ENCODE measurements around the gene VPS13D.
A peak's percentile ranks its signal among the peaks of the same experiment; 100 is the strongest.

VPS13D gene, protein sequence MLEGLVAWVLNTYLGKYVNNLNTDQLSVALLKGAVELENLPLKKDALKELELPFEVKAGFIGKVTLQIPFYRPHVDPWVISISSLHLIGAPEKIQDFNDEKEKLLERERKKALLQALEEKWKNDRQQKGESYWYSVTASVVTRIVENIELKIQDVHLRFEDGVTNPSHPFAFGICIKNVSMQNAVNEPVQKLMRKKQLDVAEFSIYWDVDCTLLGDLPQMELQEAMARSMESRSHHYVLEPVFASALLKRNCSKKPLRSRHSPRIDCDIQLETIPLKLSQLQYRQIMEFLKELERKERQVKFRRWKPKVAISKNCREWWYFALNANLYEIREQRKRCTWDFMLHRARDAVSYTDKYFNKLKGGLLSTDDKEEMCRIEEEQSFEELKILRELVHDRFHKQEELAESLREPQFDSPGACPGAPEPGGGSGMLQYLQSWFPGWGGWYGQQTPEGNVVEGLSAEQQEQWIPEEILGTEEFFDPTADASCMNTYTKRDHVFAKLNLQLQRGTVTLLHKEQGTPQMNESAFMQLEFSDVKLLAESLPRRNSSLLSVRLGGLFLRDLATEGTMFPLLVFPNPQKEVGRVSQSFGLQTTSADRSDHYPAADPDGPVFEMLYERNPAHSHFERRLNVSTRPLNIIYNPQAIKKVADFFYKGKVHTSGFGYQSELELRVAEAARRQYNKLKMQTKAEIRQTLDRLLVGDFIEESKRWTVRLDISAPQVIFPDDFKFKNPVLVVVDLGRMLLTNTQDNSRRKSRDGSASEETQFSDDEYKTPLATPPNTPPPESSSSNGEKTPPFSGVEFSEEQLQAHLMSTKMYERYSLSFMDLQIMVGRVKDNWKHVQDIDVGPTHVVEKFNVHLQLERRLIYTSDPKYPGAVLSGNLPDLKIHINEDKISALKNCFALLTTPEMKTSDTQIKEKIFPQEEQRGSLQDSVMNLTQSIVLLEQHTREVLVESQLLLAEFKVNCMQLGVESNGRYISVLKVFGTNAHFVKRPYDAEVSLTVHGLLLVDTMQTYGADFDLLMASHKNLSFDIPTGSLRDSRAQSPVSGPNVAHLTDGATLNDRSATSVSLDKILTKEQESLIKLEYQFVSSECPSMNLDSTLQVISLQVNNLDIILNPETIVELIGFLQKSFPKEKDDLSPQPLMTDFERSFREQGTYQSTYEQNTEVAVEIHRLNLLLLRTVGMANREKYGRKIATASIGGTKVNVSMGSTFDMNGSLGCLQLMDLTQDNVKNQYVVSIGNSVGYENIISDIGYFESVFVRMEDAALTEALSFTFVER (N-terminal part only)

DNA sequence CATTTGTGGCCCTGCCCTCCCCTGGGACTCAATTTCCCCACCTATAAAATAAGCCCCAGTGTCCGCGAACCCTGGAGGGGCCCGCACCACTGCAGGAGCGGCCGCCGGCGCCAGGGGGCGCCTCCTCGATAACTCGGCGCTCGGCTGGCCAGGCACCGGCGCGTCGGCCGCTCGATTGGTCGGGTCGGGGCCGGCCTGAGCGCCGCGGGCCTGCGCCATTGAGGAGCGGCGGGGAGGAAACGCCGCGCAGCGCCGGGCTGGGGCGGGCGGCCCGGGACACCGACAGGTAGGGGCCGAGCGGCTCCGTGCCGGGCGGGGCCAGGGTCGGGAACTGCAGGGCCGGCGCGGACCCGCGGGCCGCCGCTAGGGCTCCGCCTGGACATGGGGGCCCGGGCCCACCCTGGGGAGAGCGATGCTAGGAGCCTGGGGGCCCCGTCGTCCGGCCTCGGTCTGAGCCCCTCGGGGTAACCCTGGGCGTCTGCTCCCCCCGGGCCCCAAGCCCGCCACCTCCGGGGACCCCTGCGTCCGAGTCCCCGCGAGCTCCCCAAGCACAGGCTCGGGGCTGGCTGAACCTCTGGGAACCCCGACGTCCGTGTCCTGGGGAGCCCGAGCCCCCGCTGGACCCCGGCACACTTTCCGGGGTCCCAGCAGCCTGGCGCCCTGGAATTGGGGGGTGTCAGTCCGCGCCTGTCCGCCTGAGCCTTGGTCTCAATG lies at the start of gene VPS13D:
VPS13D (plus strand) TSS at position 196 of the 714 bp plus-strand sequence. CDS start 4,237 bp downstream, outside the sequence.
- DNase-seq, result peak; percentile 75

DNA sequence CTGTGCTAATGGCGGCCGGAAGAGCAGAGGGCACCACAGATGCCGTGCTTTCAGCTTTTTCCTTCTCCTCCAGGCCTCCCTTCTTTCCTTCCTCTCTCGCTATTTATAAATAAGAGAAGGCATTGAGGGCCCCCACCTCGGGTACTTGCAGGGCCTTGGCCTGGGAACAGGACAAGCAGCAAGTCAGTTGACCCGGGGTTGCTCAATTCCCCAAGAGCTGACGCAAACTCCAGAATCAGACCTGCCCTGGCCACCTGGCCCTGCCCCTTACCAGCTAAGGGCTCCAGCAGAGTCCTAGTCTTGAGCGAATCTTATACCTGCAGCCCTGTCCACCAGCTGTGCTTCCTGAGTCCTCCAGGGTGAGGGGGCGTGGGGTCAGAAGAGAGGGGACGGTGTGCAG lies 49.5 kb upstream of the VPS13D start:
- no peak for DNase-seq

DNA sequence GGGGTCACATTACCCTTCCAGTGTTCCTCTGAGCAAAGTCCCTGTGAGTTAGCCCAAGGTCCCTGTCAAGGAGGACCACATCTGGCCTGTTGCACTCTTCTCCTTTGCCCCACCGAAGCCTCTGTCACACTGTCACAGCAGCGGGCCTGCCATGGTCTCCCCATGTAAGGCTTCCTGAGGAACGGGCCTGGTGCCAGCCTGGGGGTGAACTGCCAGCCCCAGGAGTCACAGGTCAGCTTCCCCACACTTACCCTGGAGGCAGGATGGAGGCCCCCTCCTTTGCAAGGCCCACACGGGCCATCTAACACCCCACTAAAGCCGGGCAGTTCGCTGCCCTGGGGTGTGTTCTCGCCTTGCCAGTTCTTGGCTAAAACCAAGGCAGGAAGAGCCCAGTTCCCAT lies 48.9 kb upstream of the VPS13D start:
- no peak for DNase-seq

DNA sequence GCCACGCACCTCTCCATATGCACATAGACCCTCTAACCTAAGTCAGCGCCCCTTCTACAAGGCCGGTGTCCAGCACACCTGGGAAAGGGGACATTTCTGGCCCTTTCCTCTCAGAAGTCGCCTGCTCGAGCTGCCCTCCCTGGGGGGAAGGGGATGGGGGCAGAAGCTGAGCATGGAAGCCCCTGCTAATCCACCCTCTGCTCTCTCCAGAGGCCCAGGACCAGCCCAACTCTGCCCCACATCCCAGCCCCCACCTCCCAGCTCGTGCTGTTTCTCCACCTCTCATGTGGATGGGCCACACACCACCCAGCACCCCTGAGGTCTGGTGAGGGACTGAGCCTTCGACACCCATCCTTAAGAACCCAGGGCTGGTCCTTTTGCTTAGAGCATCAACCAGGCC lies 48.3 kb upstream of the VPS13D start:
- no peak for DNase-seq

DNA sequence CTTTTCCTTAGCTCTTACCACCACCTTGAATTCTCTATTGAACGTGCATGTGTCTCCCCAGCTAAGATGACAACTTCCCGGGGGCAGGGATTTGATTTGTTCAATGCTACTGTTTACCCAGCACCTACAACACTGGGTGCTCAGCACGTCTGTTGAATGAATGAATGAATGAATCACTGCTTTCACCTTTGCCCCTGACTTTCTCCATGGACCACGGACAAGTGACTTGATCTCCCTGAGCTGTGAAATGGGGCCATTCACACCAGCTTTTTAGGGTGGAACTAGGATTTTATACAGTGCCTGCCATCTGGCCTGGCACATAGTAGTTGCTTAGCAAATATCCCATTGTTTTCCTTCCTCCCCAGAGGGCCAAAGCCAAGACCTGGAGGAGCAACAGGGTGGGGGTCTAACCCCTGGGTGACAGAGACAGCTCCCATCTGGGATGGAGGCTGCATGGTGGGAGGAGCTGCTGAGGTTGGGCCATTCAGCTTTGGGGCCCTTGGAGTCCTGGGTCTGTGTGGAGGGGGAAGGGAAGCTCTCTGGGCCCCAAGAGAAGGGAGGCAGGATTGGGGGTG lies 47.3 kb upstream of the VPS13D start:
- no peak for DNase-seq

DNA sequence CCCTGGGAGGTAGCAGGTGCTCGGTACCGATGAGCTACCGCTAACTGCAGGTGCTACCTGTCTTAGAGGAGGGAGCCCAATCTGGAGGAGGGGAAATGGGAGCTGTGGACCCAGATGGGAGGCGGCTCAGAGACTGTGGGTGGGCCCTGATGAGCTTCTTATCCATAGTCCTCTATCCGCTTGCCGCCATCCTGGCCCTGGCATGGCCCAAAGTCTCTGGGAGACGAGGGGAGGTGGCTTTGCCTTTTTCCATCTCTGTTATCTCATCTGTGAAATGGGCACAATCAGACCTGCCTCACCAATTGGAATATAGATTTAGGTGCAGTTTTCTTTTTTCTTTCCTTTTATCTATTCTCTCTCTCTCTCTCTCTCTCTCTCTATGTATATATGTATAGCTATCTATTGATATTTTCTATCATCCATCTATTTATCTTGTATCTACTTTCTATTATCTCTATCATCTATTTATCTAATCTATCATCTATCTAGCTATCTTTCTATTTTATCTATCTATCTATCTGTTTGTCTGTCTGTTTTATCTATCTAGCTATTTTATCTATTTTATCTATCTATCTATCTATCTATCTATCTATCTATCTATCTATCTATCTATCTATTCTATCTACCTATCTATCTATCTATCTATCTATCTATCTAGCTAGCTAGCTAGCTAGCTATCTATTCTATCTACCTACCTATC lies 46.6 kb upstream of the VPS13D start:
- no peak for DNase-seq

DNA sequence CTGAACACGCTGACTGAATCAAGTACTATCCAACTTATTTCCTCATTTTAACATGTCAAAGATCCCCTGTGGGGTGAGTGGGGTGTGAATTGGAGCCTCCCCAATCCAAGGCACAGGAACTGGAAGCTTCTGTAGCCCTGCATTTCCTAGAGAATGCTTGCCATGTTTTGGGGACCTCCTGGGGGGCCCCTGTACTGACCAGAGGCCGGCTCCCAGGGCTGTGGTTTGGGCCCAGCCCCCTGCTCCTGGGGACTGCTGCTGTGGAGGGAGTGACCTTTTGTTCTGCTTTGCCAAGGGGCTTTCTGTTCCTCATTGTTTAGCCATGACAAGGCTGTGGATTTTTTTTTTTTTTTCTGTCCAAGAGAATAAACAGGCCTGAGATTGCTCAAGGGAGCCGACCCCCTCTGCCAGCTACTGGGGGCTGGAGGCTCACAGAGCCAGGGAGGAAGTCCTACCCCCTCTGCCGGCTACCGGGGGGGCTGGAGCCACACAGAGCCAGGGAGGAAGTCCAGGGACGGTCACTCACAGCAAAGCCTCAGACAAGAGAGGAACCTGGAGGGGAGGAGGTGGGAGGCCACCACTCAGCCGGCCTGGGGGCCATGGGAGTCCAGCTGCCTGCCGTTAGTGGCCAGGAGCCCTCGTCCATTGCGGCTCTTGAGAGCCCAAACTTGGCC lies 45.7 kb upstream of the VPS13D start:
- DNase-seq, result peak; percentile 76

DNA sequence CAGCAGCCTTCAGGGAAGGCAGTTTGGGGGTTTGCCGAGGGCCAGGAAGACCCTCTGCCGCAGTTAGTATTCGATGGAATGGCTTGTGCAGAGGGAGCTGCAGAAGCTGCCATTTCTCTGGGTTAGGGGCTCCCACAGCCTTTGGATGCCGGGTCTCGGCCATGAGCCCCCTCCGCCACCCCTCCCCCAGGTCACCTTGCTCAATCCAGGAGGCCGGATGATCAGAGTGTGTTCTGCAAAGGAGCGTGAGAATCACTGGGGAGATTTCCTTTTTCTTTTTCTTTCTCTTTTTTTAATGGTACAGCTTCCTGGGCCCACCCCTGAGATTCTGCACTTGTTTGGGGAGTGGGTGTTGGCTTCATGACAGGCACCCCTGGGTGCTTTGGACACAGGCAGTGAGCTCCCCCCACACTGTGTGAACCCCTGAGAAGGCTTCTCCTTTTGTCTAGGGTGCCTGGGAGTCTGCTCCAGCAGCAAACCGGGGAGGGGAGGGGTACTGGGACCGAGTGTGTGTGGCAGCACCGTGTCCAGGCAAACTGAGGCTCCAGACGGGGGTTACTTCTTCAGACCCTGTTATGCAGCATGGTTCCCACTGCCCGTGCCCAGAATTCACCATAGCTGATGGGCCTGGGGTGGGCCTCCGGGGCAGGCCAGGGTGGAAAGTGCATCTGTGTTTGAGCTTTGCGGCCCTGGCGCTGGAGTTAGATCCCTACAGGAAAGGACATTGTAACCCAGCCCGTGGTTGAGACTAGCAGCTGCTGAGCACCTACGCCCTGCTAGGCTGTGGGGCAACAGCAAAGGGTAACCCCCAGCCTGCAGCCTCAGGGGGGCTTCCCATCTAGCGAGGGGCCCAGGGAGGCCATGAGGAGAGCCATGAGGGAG lies 44.6 kb upstream of the VPS13D start:
- no peak for DNase-seq

DNA sequence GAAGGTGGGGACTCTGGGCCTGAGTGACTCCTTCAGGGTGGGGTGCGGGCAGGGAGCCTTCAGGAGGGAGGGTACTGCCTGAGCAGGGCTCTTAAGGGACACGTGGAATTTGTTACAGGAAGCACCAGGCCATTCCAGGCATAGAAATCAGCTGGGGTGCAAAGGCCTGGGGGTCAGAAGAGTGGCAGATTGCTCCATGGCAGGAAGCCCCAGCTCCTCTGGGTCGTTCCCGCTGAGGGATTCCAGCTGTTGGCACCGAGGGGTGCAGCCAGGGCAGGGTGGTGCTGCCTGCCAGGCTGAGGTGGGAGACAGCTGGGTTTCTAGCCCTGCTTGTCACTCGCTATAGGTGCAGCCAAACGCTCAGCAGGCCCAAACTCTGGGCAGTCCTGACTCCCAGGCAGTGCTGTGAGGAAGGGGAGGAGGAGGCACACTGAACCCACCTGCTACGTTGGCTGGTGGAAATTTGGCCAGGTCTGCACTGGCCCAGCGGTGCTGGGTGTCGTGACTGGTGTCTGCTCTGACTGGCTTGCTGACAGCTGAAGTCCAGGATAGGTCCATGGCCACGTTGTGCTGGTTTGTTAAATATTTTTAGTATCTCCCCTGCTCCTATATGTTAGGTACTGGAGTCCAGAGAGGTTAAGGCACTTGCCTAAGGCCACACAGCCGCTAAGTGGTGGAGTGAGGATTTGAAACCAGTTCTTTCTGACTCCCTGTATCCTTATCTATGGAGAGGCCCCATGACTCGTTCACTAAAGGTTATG lies 43.7 kb upstream of the VPS13D start:
- DNase-seq, result no peak

DNA sequence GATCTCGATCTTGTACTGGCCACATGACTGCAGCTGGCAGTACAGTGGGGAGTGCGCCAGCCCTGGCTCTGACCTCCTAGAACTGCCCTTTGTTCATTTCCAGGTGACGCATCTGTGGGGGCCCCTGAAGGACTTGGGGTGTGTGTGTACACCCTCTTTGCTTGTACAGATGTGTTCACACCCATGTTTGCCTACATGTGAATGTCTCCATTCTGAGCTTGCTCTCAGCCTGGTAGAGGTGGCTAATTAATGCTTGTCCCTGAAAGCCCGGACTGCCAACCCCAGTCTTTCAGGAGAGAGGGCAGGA lies 43.2 kb upstream of the VPS13D start:
- no peak for DNase-seq

DNA sequence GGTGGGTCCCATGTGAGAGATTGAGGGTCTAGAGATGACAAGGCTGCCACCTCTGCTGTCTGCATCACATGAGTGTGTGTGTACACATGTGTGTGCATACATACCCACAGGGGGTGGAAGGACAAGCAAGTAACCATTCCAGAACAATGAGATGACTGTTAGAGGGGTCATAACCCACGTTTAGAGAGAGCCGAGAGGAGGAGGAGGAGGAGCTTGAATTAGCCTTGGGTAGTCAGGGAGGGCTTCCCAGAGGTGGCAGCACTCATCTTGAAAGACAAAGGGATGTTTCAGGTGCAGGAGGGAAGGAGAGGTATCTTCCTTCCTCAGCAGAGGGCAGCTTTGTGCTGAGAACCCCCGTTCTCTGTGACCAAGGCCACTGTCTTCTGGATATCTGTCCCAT lies 41.7 kb upstream of the VPS13D start:
- DNase-seq, result no peak

DNA sequence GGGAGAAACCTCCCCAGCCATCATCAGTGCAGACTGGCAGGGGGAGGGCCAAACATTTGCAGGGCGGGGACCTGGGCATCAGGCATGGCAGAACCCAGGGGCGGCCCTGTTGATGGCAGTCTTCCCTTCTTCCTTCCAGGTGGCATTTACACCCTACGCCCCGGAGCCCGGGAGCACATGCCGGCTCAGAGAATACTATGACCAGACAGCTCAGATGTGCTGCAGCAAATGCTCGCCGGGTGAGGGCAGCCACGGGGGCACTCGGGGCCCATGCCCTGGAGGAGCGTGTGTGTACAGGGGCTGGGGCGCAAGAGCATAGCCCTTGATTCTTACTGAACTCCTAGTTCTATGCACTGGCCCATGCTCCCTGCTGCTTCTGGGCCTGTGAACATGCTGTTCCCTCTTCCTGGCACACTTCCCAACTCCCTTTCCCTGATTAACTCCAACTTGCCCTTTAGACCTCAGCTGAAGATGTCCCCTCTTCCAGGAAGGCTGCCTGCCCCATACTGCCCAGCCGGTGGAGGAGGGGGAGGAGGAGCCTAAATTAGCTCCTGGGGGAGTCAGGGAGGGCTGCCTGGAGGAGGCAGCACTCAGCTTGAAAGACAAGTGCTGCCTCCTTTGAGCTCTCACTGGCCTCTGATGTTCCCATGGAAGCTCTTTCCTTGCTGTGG lies 41.0 kb upstream of the VPS13D start:
- DNase-seq, result no peak

DNA sequence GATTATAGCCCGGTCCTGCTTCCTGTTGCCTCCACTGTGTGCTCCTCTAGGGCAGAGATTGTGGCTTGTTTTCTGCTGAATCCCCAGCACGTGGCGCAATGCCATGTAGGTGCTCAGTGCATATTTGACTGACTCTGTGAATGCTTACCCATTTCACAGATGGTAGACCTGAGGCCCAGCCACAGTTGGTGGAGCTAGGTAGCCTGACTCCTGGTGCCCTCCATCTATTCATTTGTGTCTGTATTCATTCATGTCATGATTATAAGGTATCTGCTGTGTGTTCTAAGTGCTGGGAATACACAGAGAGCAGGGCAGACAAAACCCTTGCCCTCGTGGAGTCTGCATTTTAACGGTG lies 40.5 kb upstream of the VPS13D start:
- no peak for DNase-seq

DNA sequence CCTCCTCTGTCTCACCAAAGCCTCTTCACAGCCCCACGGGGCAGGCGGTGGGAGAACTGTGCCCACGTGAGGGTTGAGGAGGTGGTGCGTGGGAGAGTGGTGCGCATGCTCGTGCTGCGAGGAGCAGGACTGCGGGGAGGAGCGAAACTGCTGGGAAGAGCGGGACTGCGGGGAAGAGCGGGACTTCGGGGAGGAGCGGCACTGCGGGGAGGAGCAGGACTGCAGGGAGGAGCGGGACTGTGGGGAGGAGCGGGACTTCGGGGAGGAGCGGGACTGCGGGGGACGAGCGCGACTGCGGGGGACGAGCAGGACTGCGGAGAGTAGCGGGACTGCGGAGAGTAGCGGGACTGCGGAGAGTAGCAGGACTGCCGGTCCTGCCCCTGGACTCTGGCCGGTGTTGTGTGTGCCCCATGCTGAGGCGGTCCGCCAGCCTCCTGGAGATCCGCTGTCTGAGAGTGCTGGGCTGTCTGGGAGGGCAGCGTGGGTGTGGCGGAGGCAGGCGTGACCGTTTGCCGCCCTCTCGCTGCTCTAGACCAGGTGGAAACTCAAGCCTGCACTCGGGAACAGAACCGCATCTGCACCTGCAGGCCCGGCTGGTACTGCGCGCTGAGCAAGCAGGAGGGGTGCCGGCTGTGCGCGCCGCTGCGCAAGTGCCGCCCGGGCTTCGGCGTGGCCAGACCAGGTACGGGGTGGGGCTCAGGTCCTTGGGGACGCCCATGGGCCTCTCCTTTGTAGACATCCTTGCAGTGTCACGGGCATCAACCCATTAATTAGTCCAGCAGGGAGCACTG lies 38.4 kb upstream of the VPS13D start:
- no peak for DNase-seq

DNA sequence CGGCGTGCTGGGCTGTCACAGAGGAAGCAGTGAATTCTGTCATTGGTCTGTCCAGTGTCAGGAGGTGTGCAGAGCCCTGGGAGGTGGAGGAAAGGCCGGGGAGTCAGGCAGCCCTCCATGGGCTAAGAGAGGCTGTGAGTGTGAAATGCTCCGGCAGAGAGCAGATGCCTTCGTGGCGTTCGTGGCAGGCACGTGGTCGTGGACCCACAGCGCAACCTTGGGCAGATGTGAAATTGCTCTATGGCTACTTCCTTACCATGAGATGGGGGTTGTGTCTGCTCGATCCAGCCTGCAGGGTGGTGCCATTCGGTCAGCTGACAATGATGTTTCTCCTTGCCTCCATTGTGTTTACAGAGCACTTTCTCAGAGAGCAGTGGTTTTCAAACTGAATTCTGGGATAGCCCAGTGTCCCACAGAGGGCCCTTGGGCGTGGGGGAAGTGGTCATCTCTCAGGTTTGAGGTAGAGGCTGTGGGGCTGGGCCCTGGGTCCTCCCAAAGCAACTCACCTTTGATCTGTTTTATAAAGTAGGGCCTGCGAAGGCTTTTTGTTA lies 35.1 kb upstream of the VPS13D start:
- no peak for DNase-seq

DNA sequence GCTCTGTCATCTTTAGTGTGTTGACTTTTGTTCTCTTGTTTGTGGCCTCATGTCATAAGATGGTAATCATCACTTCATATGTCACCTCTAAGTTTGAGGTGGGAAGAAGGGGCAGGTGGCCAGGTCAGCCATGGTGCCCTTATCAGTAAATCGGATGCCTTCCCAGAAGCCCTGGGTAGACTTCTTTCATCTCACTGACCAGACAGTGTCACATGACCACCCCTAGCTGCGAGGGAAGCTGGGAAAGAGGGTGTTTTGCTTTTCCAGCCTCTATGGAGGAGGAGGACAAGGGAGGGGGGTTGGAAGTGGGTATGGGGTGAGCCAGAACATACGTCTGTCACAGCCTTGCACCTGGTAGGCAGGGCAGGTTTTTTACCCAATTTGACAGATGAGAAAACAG lies 34.4 kb upstream of the VPS13D start:
- DNase-seq, result no peak

DNA sequence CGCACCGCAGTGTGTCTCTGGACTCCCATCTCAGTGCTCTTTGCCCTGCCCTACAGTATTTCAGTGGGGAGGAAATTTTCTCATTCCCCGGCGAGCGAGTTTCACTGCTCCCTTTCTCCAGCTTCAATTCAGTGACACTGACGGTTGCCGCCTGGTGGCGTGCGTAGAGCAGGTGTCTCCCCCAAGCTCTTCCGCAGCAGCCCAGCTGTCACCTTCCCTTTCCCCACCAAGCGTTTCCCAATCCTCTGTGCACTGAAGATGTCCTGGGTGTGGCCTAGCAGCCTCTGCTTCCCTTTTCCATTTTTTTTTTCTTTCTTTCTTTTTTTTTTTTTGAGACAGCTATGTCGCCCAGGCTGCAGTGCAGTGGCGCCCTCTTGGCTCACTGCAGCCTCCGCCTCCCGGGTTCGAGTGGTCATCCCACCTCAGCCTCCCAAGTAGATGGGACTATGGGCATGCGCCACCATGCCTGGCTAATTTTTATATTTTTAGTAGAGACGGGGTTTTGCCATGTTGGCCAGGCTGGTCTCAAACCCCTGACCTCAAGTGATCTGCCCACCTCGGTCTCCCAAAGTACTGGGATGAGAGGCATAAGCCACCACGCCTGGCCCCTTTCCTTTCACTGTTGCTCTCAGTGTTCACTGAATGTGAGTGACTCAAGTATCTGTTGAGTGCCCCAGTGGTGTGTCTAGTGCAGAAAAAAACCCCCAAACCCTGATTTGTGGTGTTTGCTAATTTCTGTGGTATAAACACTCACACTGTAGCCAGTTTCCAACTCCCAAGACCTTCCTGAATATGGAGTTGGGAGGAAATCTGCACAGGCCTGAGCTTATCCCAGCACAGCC lies 33.0 kb upstream of the VPS13D start:
- DNase-seq, result no peak

All from EL (cell line).